Liver (tissue), 9 donors: ENCODE data around the gene STX10. TPM values are rescaled to one million over a fixed set of nuclear protein-coding genes. Genes with fewer than 3 reads are reported as not detected.

Source experiments
- DNase-seq: peaks from one replicate; pipeline ENCODE4 v3.0.0-alpha.2; 2017; ENCODE audit warnings: low spot score
- H3K27ac ChIP-seq, 2 donors: one replicate each; pipeline ENCODE4 v1.7.0; 2013; ENCODE audit warnings: inconsistent platforms in 2 of 2, low read length in 2 of 2, control low read depth in 1 of 2, low read depth in 1 of 2, mild to moderate bottlenecking in 1 of 2
- H3K27me3 ChIP-seq, 4 donors: one replicate each; pipeline versions ENCODE4 v1.6.1 to v1.7.0; 2013; ENCODE audit warnings: low read length in 3 of 4, inconsistent platforms in 1 of 4, mild to moderate bottlenecking in 1 of 4, moderate library complexity in 1 of 4; ENCODE audit not compliant: control insufficient read depth in 4 of 4, insufficient read depth in 4 of 4
- H3K36me3 ChIP-seq, 4 donors: one replicate each; pipeline versions ENCODE4 v1.6.1 to v1.7.0; 2013; ENCODE audit warnings: low read length in 3 of 4, mild to moderate bottlenecking in 3 of 4, low read depth in 1 of 4, moderate library complexity in 1 of 4; ENCODE audit not compliant: control insufficient read depth in 4 of 4, insufficient read depth in 3 of 4
- H3K4me1 ChIP-seq, 4 donors: one replicate each; pipeline versions ENCODE4 v1.6.1 to v1.7.0; 2013; ENCODE audit warnings: low read length in 3 of 4, mild to moderate bottlenecking in 3 of 4, moderate library complexity in 1 of 4; ENCODE audit not compliant: control insufficient read depth in 4 of 4, insufficient read depth in 4 of 4
- H3K4me3 ChIP-seq, 3 donors: one replicate each; pipeline versions ENCODE4 v1.6.1 to v1.7.0; 2013; ENCODE audit warnings: low read length in 3 of 3, control low read depth in 1 of 3, low read depth in 1 of 3, mild to moderate bottlenecking in 1 of 3
- H3K9ac ChIP-seq, 2 donors: one replicate each; pipeline ENCODE4 v1.7.0; 2013; ENCODE audit warnings: low read length in 2 of 2, mild to moderate bottlenecking in 2 of 2, moderate library complexity in 2 of 2, control low read depth in 1 of 2, low read depth in 1 of 2
- H3K9me3 ChIP-seq, 4 donors: one replicate each; pipeline versions ENCODE4 v1.6.1 to v1.7.0; 2013; ENCODE audit warnings: low read length in 3 of 4; ENCODE audit not compliant: control insufficient read depth in 4 of 4
- ATF3 ChIP-seq: IDR thresholded peaks from 2 replicates; pipeline ENCODE4 v1.6.1; 2016; ENCODE audit warnings: antibody characterized with exemption
- EGR1 ChIP-seq, 2 donors: IDR thresholded peaks; 2 replicates each; pipeline ENCODE4 v1.6.1; 2016 to 2018; ENCODE audit warnings: antibody characterized with exemption in 2 of 2, low read depth in 2 of 2
- FOXA2 ChIP-seq: IDR thresholded peaks from 2 replicates; pipeline ENCODE4 v1.6.1; 2016; ENCODE audit warnings: antibody characterized with exemption
- HNF4A ChIP-seq, 2 donors: conservative IDR thresholded peaks; 2 replicates each; pipeline ENCODE4 v1.6.1; 2016; ENCODE audit warnings: antibody characterized with exemption in 2 of 2, mild to moderate bottlenecking in 2 of 2
- HNF4G ChIP-seq: IDR thresholded peaks from 2 replicates; pipeline ENCODE4 v1.6.1; 2016; ENCODE audit warnings: antibody characterized with exemption
- JUND ChIP-seq, 2 donors: IDR thresholded peaks; 2 replicates each; pipeline ENCODE4 v1.6.1; 2016; ENCODE audit warnings: antibody characterized with exemption in 2 of 2
- NR2F2 ChIP-seq: IDR thresholded peaks from 2 replicates; pipeline ENCODE4 v1.6.1; 2016; ENCODE audit warnings: antibody characterized with exemption
- RXRA ChIP-seq, 2 donors: IDR thresholded peaks; 2 replicates each; pipeline ENCODE4 v1.6.1; 2017 to 2018; ENCODE audit warnings: antibody characterized with exemption in 2 of 2, mild to moderate bottlenecking in 1 of 2
- SP1 ChIP-seq: IDR thresholded peaks from 2 replicates; pipeline ENCODE4 v1.6.1; 2018; ENCODE audit warnings: antibody characterized with exemption, mild to moderate bottlenecking
- TAF1 ChIP-seq: conservative IDR thresholded peaks from 2 replicates; pipeline ENCODE4 v1.6.1; 2016; ENCODE audit warnings: antibody characterized with exemption, mild to moderate bottlenecking
- YY1 ChIP-seq: IDR thresholded peaks from 2 replicates; pipeline ENCODE4 v1.6.1; 2016; ENCODE audit warnings: antibody characterized with exemption, mild to moderate bottlenecking
- WGBS: extraction: QIAGEN DNeasy Blood & Tissue Kit; methylation state at CpG from one replicate; pipeline ENCODE4 v1.1.7; 2013; 5-methylcytosine and 5-hydroxymethylcytosine counted together
- polyA plus RNA-seq, 2 donors: library from polyadenylated mRNA; stranded (reverse) in 1 of 2; unstranded in 1 of 2; fragments of 200-250 nt in 1 of 2; fragments of >200 nt in 1 of 2; fragmentation: Nextera tagmentation in 1 of 2; extraction: Ambion mirVana in 1 of 2; gene quantifications; one replicate each; pipeline versions ENCODE4 v1.2.1 to v1.2.3, GENCODE V29; 2013 to 2015
- total RNA-seq, 2 donors: library from RNA; depleted of rRNA; stranded (reverse); fragments of >200 nt; gene quantifications; one replicate each; pipeline ENCODE4 v1.2.3, GENCODE V29; 2014
- TF ChIP-seq, protein P1 (sequence below): IDR thresholded peaks from 2 replicates; pipeline ENCODE4 v1.6.1; 2016; ENCODE audit warnings: antibody characterized with exemption
- TF ChIP-seq, protein P2 (sequence below): IDR thresholded peaks from 2 replicates; pipeline ENCODE4 v1.6.1; 2016; ENCODE audit warnings: antibody characterized with exemption
- donor health status: healthy.
- donor health status: healthy.
- donor health status: healthy.
- donor health status: healthy.
- donor health status: healthy.

The STX10 gene
- total and polyA plus RNA-seq, 4 donors: 15.7 to 32.7 (median 21.2) TPM

DNA sequence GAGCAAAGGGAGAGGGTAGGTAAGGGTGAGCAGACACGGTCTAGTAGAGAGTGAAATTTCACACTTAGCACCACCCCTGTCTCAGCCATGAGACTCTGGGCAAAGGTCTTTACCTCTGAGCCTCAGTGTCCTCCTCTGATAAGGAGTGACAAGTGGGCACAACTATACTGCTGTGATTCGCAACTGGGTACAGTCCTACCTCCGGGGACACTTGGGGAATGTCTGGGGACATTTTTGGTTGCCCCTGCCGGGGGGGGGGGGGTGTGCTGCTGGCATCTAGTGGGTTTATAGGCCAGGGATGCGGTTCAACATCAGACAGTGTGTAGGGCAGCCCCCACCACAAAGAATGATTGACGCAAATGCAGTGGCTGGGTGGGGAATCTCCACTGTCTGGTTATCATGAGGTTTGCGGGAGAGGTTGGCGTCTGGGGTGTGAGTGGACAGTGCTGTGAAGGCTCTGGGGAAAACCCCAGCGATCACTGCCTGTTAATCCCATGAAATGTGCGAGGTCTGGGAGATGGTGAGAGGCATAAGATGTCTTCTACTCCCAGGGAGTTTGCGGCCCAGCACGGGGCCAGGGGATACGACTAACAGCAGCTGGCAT, 27.8 kb downstream of the STX10 start:
- H3K4me3 ChIP-seq: no peak overlapping the region
- H3K4me1 ChIP-seq: peaks cover 10 to 23% (median 16%) of the 10 kb centered on the region in 4 donors
- H3K36me3 ChIP-seq: peaks cover 0 to 8% (median 0%) of the 10 kb centered on the region in 4 donors
- H3K27ac ChIP-seq: no peak overlapping the region
- DNase-seq: no peak
- WGBS: 89% methylated on average over 13 of the region's 13 CpGs
- H3K9me3 ChIP-seq: no peaks in the 10 kb centered on the region
- TF ChIP-seq FOXA2 (no peak), HNF4G (no peak), NR2F2 (no peak), TAF1 (no peak), SP1 (no peak), YY1 (no peak), HNF4A (conservative IDR thresholded peaks at IDR 0.05) (no peak), JUND (IDR thresholded peaks at IDR 0.05) (no peak), RXRA (IDR thresholded peaks at IDR 0.05) (no peak), EGR1 (IDR thresholded peaks at IDR 0.05; ENCODE audit: low read depth in 2 of 2) (no peak), ATF3 (no peak)
- TF ChIP-seq, protein P1, sequence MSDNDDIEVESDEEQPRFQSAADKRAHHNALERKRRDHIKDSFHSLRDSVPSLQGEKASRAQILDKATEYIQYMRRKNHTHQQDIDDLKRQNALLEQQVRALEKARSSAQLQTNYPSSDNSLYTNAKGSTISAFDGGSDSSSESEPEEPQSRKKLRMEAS: no peak
- TF ChIP-seq, protein P2, sequence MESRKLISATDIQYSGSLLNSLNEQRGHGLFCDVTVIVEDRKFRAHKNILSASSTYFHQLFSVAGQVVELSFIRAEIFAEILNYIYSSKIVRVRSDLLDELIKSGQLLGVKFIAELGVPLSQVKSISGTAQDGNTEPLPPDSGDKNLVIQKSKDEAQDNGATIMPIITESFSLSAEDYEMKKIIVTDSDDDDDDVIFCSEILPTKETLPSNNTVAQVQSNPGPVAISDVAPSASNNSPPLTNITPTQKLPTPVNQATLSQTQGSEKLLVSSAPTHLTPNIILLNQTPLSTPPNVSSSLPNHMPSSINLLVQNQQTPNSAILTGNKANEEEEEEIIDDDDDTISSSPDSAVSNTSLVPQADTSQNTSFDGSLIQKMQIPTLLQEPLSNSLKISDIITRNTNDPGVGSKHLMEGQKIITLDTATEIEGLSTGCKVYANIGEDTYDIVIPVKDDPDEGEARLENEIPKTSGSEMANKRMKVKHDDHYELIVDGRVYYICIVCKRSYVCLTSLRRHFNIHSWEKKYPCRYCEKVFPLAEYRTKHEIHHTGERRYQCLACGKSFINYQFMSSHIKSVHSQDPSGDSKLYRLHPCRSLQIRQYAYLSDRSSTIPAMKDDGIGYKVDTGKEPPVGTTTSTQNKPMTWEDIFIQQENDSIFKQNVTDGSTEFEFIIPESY: no peak
- no peaks in the 10 kb centered on the region for H3K27me3 ChIP-seq
- no peak overlapping the region for H3K9ac ChIP-seq

GRCh38 chr19:13121551-13122274, 28.5 kb downstream of the STX10 start:
- Histone ChIP-seq H3K36me3 (peaks cover 0 to 8% (median 0%) of the 10 kb centered on the region in 4 donors), H3K27ac (no peak overlapping the region), H3K27me3 (no peaks in the 10 kb centered on the region), H3K4me1 (peaks cover 10 to 30% (median 21%) of the 10 kb centered on the region in 4 donors), H3K9ac (no peak overlapping the region), H3K4me3 (no peak overlapping the region), H3K9me3 (no peaks in the 10 kb centered on the region)
- TF ChIP-seq YY1 (no peak), NR2F2 (no peak), EGR1 (IDR thresholded peaks at IDR 0.05; ENCODE audit: low read depth in 2 of 2) (no peak)
- TF ChIP-seq, protein P2: no peak
- DNase-seq: no peak
- 85% methylated on average over 18 of the region's 18 CpGs for WGBS
